ENCODE measurements around the gene RAP1A. TPM values are rescaled to one million over a fixed set of nuclear protein-coding genes. Genes with fewer than 3 reads are reported as not detected.

The RAP1A gene
- total RNA-seq, 1 experiment from 2014 or later, result 25.4 TPM

GRCh38 chr1:111595807-111596206, 23.8 kb upstream of the RAP1A start:
- POLR2A ChIA-PET, result interaction anchor here (0.6 kb wide), 1 partner anchor 42 kb away, joined by 3 read pairs; no protein-coding TSS in a partner anchor

More at GRCh38 chr1:111595807-111596206, 23.8 kb upstream of the RAP1A start:
- no peak for ATAC-seq
- no peaks in the 10 kb centered on the region; the same call in 1 of the 2 replicates for H3K27me3 Mint-ChIP-seq (ENCODE audit: low read depth)
- H3K9me3 Mint-ChIP-seq, result 0 out of 2 replicates have a peak, but pooled peaks cover 3% of the 10 kb centered on the region
- no peak for DNase-seq (ENCODE audit: low spot score)
- no peak for TF ChIP-seq ATF1 (CRISPR knock-in tag; IDR thresholded peaks at IDR 0.05)
- TF ChIP-seq AFF4 (CRISPR knock-in tag; IDR thresholded peaks at IDR 0.05; ENCODE audit: borderline replicate concordance), result no peak
- no peak for TF ChIP-seq RORB (CRISPR knock-in tag; IDR thresholded peaks at IDR 0.05)
- TF ChIP-seq PREB (CRISPR knock-in tag; IDR thresholded peaks at IDR 0.05; ENCODE audit: borderline replicate concordance), result no peak
- TF ChIP-seq ZNF671 (CRISPR knock-in tag; IDR thresholded peaks at IDR 0.05), result no peak
- TF ChIP-seq KAT7 (CRISPR knock-in tag; IDR thresholded peaks at IDR 0.05; ENCODE audit: borderline replicate concordance), result no peak
- no peak for TF ChIP-seq USF1 (CRISPR knock-in tag; IDR thresholded peaks at IDR 0.05)
- TF ChIP-seq SMAD3 (CRISPR knock-in tag; IDR thresholded peaks at IDR 0.05; ENCODE audit: borderline replicate concordance), result no peak
- TF ChIP-seq, protein P1, sequence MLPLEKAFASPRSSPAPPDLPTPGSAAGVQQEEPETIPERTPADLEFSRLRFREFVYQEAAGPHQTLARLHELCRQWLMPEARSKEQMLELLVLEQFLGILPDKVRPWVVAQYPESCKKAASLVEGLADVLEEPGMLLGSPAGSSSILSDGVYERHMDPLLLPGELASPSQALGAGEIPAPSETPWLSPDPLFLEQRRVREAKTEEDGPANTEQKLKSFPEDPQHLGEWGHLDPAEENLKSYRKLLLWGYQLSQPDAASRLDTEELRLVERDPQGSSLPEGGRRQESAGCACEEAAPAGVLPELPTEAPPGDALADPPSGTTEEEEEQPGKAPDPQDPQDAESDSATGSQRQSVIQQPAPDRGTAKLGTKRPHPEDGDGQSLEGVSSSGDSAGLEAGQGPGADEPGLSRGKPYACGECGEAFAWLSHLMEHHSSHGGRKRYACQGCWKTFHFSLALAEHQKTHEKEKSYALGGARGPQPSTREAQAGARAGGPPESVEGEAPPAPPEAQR (CRISPR knock-in tag; IDR thresholded peaks at IDR 0.05), result no peak
- no peak for TF ChIP-seq IRF2 (CRISPR knock-in tag; IDR thresholded peaks at IDR 0.05; ENCODE audit: borderline replicate concordance, low read depth)
- TF ChIP-seq NFYB (CRISPR knock-in tag; conservative IDR thresholded peaks at IDR 0.05; ENCODE audit: low read depth), result no peak
- TF ChIP-seq, protein P2, sequence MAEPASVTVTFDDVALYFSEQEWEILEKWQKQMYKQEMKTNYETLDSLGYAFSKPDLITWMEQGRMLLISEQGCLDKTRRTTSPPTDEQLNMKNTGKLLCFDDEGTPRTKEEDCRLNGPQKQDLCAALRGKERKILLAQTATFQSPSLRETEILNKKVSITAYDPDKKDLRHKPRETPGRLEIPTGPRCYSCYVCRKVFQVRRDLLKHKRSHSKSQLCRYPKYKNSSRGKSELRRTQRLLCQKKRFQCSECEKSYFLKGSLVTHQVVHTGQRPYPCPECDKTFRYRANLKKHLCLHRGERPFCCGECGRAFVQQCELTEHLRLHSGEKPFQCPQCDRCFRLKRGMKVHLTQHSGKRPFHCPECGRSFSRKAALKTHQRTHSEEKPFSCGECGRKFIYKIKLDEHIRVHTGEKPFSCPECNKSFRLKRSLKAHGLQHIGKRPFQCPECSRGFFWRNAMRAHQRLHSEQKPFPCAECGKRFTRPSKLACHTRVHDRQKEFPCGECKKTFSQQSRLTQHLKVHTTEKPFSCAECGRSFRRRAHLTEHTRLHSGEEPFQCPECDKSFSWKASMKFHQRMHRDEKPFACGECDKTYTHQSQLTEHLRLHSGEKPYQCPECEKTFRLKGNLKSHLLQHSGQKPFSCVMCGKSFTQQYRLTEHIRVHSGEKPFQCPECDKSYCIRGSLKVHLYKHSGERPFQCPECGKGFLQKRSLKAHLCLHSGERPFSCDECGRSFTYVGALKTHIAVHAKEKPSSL (CRISPR knock-in tag; conservative IDR thresholded peaks at IDR 0.05), result no peak
- TF ChIP-seq MYBL2 (CRISPR knock-in tag; IDR thresholded peaks at IDR 0.05), result no peak
- no peak for TF ChIP-seq NR3C1 (CRISPR knock-in tag; conservative IDR thresholded peaks at IDR 0.05; ENCODE audit: low read depth)
- TF ChIP-seq ATF3 (CRISPR knock-in tag; conservative IDR thresholded peaks at IDR 0.05), result no peak
- TF ChIP-seq SP1 (CRISPR knock-in tag; conservative IDR thresholded peaks at IDR 0.05), result no peak
- TF ChIP-seq CBFB (CRISPR knock-in tag; IDR thresholded peaks at IDR 0.05; ENCODE audit: low read depth), result no peak
- no peaks in the 10 kb centered on the region for H3K36me3 Mint-ChIP-seq
- CTCF ChIA-PET, result interaction anchor here (1.4 kb wide), 1 partner anchor 88 kb away, joined by 6 read pairs; no protein-coding TSS in a partner anchor
- no peak overlapping the region for H3K27ac Mint-ChIP-seq
- peaks cover 14% of the 10 kb centered on the region for H3K4me1 Mint-ChIP-seq
- H3K4me3 Mint-ChIP-seq, result no peak overlapping the region
